22Rv1 (cell line): ENCODE results near the gene AKAP3.

Source experiments
- H3K27ac ChIP-seq: fragments of 450-650 bp; 2 replicates; pipeline ENCODE4 v1.5.1; 2017
- CTCF ChIP-seq: fragments of 450-650 bp; IDR thresholded peaks from 2 replicates; pipeline ENCODE4 v1.5.1; 2017; ENCODE audit warnings: mild to moderate bottlenecking
- ZFX ChIP-seq: fragments of 450-650 bp; IDR thresholded peaks from 2 replicates; pipeline ENCODE4 v1.6.1; 2017; ENCODE audit warnings: antibody characterized with exemption, borderline replicate concordance

The AKAP3 gene

GRCh38 chr12:4628406-4628805 is 20.4 kb downstream of the AKAP3 start:
- TF ChIP-seq CTCF (no peak), ZFX (no peak)
- H3K27ac ChIP-seq = no peak overlapping the region

GRCh38 chr12:4626543-4626942 is 22.3 kb downstream of the AKAP3 start:
- TF ChIP-seq CTCF = no peak
- TF ChIP-seq ZFX = no peak
- H3K27ac ChIP-seq = no peak overlapping the region

- no peak for TF ChIP-seq ZFX
- TF ChIP-seq CTCF = no peak
- no peak overlapping the region for H3K27ac ChIP-seq
Measured at GRCh38 chr12:4621511-4621910, 27.3 kb downstream of the AKAP3 start.

GRCh38 chr12:4615667-4616066 is 33.2 kb downstream of the AKAP3 start:
- TF ChIP-seq CTCF (no peak), ZFX (no peak)

GRCh38 chr12:4610481-4610880 is 38.4 kb downstream of the AKAP3 start:
- H3K27ac ChIP-seq = no peak overlapping the region
- TF ChIP-seq ZFX (no peak), CTCF (no peak)

More at GRCh38 chr12:4615667-4616066, 33.2 kb downstream of the AKAP3 start:
- H3K27ac ChIP-seq = no peak overlapping the region

- H3K27ac ChIP-seq = no peak overlapping the region
- TF ChIP-seq CTCF = no peak
- TF ChIP-seq ZFX = no peak
Measured at GRCh38 chr12:4609071-4609470, 39.8 kb downstream of the AKAP3 start.

GRCh38 chr12:4607056-4607455 is 41.8 kb downstream of the AKAP3 start:
- TF ChIP-seq ZFX = no peak
- no peak for TF ChIP-seq CTCF
- H3K27ac ChIP-seq = no peak overlapping the region
